GM13976 (cell line): ENCODE measurements around the gene MVB12B.

Source experiments
- DNase-seq: peaks from one replicate; pipeline ENCODE4 v3.0.0; 2012; ENCODE audit warnings: low spot score
- in situ Hi-C: fragments of 300-500 bp; cut with MboI; formaldehyde crosslinking; loops from one replicate; pipeline ENCODE4 v1.12.0; 2022; ENCODE audit warnings: low sequenced_read_pairs, mixed read lengths, inconsistent platforms; ENCODE audit not compliant: unreplicated experiment
- TF ChIP-seq, protein P1 (sequence below): IDR thresholded peaks from 2 replicates; pipeline ENCODE4 v1.5.1; 2012; ENCODE audit warnings: borderline replicate concordance, mild to moderate bottlenecking; ENCODE audit not compliant: insufficient read depth; ENCODE audit errors: extremely low read depth, missing control alignments, control extremely low read depth

The MVB12B gene

DNA sequence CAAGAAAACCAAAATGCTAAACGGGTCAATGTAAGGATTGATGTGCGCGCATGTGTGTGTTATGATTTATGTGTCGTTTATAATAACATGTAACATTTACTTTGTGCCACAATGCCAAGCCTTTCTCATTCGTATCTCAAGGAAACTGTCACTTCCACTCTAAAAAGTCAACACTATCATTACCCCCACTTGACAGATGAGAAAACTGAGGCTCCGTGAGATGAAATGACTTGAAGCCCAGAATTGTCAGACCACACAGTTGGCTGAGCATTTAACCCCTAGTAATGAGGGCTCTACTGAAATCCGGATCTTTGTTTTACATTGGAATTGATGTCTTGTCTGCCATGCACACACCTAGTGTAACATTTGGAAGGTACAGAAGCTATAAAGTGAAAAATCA, 192.1 kb downstream of the MVB12B start:
- DNase-seq: no peak
- in situ Hi-C loops: no loop called here
- TF ChIP-seq, protein P1, sequence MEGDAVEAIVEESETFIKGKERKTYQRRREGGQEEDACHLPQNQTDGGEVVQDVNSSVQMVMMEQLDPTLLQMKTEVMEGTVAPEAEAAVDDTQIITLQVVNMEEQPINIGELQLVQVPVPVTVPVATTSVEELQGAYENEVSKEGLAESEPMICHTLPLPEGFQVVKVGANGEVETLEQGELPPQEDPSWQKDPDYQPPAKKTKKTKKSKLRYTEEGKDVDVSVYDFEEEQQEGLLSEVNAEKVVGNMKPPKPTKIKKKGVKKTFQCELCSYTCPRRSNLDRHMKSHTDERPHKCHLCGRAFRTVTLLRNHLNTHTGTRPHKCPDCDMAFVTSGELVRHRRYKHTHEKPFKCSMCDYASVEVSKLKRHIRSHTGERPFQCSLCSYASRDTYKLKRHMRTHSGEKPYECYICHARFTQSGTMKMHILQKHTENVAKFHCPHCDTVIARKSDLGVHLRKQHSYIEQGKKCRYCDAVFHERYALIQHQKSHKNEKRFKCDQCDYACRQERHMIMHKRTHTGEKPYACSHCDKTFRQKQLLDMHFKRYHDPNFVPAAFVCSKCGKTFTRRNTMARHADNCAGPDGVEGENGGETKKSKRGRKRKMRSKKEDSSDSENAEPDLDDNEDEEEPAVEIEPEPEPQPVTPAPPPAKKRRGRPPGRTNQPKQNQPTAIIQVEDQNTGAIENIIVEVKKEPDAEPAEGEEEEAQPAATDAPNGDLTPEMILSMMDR: no peak

DNA sequence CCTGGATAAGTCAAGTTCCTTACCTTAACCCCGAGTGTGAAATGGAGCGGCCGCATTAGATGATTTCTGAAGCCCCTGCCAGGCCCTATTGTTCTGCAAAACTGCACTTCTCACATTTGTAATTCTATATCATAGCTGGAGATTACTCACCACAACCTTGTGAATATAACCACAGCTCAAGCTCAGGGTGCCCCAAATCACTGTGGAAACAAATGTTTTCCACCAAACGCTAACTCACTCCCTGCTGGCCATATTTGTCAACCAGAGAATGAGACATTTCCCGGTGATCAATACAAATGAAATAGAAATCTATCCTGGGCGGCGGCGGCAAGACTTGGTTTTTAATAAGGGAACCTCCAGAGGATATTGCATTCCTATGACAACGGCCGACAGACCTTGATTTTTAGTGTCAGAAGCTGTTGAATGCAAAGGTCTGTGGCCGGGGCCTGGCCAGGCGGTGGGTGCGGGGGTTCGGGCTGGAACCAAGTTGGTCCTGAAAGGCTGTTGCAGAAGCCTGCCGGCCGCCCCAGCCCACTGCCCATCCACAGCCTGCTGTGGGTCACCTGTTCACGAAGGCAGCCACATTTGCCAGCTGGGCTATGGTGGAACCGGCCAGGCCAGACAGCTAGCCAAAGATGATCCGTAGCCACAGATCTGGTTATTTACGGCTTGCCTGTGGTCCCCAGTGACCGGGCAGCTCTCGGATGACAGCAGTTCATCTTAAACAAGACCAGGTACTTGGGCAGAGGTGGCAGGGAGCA, 193.2 kb downstream of the MVB12B start:
- no peak for DNase-seq
- TF ChIP-seq, protein P1: no peak
- in situ Hi-C loops: no loop called here

DNA sequence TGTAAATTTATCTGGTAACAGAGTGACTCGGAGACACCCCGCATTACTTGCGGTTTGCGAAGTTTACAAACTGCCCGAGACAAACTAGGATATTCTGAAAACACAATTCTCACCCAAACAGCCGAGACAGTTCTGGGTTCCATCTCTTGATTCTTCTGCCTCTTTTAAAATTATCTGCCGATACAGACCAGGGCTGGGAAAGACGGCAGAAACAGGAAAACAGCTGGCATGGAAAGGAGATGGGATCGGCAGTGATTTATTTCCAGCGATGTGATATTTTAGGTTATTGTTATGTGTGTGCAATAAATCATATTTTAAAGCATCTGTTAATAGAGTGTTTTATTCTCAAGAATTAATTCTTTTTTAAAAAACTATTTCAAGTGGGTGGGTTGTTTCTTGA, 193.8 kb downstream of the MVB12B start:
- in situ Hi-C loops: no loop called here
- TF ChIP-seq, protein P1: no peak
- DNase-seq: no peak

DNA sequence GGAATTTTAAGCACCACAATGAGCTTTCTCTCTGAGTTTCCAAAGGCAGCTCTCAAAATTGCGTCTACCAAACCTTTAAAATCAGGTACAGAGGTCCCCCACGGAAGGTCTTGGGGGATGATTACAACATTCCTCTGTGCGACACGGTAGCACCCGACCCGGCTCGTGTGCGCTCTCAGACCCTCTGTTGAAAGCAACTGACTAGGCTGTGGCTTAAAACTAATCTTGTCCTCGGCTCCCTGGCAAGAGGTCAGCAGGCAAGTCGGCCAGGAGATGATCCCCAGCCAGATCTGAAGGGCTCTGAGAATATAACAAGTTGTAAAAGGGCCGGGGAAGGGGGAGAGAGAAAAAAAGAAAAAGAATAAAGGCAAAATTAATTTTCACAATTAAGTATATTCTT, 194.5 kb downstream of the MVB12B start:
- DNase-seq: no peak
- in situ Hi-C loops: no loop called here
- TF ChIP-seq, protein P1: no peak

DNA sequence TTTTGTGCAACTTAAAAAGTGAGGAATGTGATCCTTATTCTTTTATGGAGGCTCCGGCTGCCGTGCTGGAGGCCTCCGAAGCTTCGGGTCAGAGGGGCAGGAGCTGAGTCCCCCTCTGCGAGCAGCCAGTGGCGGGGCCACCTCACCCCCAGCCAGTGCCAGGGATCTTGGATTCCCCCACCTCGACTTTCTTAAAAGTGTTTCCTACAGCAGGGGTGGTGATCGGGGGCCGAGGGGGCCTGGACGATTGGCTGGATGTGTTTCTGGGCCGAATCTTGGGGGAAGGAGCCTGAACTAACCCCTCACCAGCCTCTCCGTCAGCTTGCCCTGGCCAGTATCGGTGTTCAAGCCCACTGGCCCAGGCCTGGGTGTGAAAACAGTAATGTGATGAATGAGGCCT, 194.9 kb downstream of the MVB12B start:
- TF ChIP-seq, protein P1: no peak
- DNase-seq: no peak
- in situ Hi-C loops: no loop called here

DNA sequence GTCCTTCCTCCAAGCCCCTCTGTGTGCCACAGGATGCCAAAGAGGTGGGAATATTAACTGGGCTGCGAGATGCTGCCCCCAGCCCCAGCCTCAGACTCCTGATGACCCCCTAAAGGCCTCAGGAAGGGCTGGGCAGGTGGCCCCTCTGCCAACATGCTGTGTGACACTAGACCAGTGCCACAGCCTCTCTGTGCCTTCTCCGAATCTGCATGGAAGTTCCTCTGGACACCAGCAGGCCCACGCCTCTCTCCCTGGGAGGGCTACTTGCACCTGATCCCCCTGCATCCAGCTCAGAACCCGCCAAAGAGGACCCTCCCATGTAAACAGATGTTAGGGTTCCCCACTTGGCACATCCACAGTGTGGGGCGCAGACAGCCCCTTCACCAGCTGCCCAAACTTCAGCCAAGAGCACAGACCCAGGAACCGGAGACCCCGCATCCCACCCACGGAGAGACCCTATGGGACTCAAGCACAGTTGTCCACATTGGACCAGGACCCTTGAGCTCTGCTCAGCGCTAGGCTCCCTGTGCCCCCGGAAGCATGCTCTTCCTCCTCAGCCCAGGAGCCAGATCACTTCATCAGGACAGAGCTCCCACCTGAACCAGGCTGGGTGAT, 195.5 kb downstream of the MVB12B start:
- in situ Hi-C loops: no loop called here

More for the DNA sequence above, 195.5 kb downstream of the MVB12B start:
- no peak for DNase-seq
- TF ChIP-seq, protein P1: no peak
